ENCODE measurements around the gene FAM181A. TPM values are rescaled to one million over a fixed set of nuclear protein-coding genes. Genes with fewer than 3 reads are reported as not detected.

FAM181A gene
- total RNA-seq, 1 experiment from 2014 or later = not detected

DNA sequence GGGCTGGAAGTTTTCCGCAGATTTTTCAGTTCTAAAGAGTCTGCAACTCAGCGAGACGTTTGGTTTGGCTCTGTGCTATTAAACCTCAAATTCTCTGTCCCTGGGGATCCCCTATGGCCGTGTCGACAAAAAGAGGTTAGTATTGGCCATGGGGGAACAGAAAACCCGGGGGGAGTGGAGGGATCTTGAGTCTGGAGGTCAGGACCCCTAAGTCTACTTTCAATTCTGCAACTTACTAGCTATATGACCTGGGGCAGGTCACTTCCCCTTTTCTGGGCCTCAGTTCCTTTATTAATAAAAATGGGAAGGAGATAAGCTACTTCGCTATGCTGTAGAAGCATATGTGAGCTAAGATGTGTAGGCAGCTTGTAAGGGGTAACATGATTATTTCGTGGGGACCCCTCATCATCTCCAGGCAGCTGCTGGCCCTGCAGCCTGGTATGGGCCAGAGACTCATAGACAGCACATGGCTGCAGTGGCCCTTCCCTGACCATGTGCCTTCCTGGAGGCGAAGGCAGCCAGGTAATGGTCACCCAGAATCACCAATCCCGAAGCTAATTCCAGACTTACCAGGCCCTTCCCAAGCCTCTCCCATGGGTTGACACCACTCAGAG lies 40.6 kb downstream of the FAM181A start:
- Histone ChIP-seq H3K9ac (ENCODE audit: low read length) (no peak overlapping the region), H4K20me1 (ENCODE audit: low read length) (no peaks in the 10 kb centered on the region), H3K4me1 (ENCODE audit: insufficient read depth, low read length) (peaks cover 4% of the 10 kb centered on the region; the same call in 1 of the 2 replicates), H3K4me3 (ENCODE audit: low read length) (no peak overlapping the region), H3K9me2 (replicated peaks; ENCODE audit: low read length) (no peaks in the 10 kb centered on the region), H3K79me2 (ENCODE audit: low read length) (no peaks in the 10 kb centered on the region), H3K27me3 (ENCODE audit: low read length) (no peaks in the 10 kb centered on the region), H3K9me3 (ENCODE audit: low read length) (no peaks in the 10 kb centered on the region), H3K36me3 (ENCODE audit: low read depth, low read length) (no peaks in the 10 kb centered on the region), H3K27ac (ENCODE audit: low read length) (no peak overlapping the region), H3K4me2 (ENCODE audit: low read length) (no peak overlapping the region), H2AFZ (ENCODE audit: low read length) (no peak overlapping the region), H3F3A (ENCODE audit: low read length, unreplicated experiment) (no peaks in the 10 kb centered on the region)
- intact Hi-C loops (cut with micrococcal nuclease) = no loop called here
- TF ChIP-seq, protein P1, sequence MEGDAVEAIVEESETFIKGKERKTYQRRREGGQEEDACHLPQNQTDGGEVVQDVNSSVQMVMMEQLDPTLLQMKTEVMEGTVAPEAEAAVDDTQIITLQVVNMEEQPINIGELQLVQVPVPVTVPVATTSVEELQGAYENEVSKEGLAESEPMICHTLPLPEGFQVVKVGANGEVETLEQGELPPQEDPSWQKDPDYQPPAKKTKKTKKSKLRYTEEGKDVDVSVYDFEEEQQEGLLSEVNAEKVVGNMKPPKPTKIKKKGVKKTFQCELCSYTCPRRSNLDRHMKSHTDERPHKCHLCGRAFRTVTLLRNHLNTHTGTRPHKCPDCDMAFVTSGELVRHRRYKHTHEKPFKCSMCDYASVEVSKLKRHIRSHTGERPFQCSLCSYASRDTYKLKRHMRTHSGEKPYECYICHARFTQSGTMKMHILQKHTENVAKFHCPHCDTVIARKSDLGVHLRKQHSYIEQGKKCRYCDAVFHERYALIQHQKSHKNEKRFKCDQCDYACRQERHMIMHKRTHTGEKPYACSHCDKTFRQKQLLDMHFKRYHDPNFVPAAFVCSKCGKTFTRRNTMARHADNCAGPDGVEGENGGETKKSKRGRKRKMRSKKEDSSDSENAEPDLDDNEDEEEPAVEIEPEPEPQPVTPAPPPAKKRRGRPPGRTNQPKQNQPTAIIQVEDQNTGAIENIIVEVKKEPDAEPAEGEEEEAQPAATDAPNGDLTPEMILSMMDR (conservative IDR thresholded peaks at IDR 0.05; ENCODE audit: low read depth, low read length) = no peak
- no peak for TF ChIP-seq EZH2 (IDR thresholded peaks at IDR 0.05; ENCODE audit: low read length, unreplicated experiment)
- TF ChIP-seq EZH2phosphoT487 (IDR thresholded peaks at IDR 0.05; ENCODE audit: borderline replicate concordance, low read length) = no peak
- CTCF ChIA-PET = no interaction called here
- ATAC-seq (no peak), DNase-seq (no peak)
- no TSS peak for BruUV-seq (replicated peaks)
- POLR2A ChIA-PET (ENCODE audit: unreplicated experiment) = no interaction called here

DNA sequence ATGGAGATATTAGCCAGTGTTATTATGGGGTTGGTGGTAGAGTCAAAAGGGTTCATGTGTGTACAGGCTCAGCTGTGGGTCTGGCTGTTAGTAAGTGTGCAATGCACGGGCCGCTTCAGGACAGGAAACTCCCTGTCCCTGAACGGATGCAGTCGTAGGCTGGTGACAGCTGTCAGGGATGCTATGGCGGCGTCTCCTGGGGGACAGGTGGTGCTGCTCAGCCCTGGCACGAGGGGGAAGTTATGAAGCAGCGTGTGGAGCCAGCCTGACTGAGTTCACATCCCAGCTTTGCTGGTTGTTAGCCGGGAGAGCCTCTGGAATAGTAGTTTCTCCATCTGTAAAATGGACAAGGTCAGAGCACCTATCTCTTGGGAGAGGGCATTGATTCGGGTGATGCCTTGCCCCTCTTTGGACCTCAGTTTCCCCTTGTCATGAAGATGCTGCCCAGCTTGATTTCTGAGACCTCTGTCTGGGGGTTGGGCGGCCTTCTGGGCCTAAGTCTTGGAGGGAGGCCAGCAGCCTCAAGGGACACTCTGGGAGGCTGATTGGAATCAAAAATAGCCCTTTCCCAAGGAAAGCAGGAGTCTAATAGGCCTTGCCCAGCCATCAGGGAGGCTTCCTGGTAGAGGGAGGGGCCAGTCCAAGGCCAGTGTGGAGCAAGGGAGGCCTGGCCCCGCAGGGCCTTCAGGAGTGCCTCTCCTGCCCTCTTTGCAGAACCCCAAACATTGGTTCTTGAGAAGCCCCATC lies 42.1 kb downstream of the FAM181A start:
- H3K4me1 ChIP-seq (ENCODE audit: insufficient read depth, low read length) = peaks cover 4% of the 10 kb centered on the region; the same call in 1 of the 2 replicates
- POLR2A ChIA-PET (ENCODE audit: unreplicated experiment) = no interaction called here
- no peaks in the 10 kb centered on the region for H3K9me2 ChIP-seq (replicated peaks; ENCODE audit: low read length)
- H3K4me2 ChIP-seq (ENCODE audit: low read length) = no peak overlapping the region
- H3F3A ChIP-seq (ENCODE audit: low read length, unreplicated experiment) = no peaks in the 10 kb centered on the region
- H3K9ac ChIP-seq (ENCODE audit: low read length) = no peak overlapping the region
- TF ChIP-seq EZH2 (IDR thresholded peaks at IDR 0.05; ENCODE audit: low read length, unreplicated experiment) (no peak), EZH2phosphoT487 (IDR thresholded peaks at IDR 0.05; ENCODE audit: borderline replicate concordance, low read length) (no peak)
- TF ChIP-seq, protein P1 (conservative IDR thresholded peaks at IDR 0.05; ENCODE audit: low read depth, low read length) = no peak
- no peak overlapping the region for H2AFZ ChIP-seq (ENCODE audit: low read length)
- DNase-seq (no peak), ATAC-seq (no peak)
- H3K9me3 ChIP-seq (ENCODE audit: low read length) = no peaks in the 10 kb centered on the region
- no peaks in the 10 kb centered on the region for H4K20me1 ChIP-seq (ENCODE audit: low read length)
- H3K4me3 ChIP-seq (ENCODE audit: low read length) = no peak overlapping the region
- intact Hi-C loops (cut with micrococcal nuclease) = no loop called here
- CTCF ChIA-PET = no interaction called here
- H3K27ac ChIP-seq (ENCODE audit: low read length) = no peak overlapping the region
- no TSS peak for BruUV-seq (replicated peaks)
- H3K36me3 ChIP-seq (ENCODE audit: low read depth, low read length) = no peaks in the 10 kb centered on the region
- no peaks in the 10 kb centered on the region for H3K27me3 ChIP-seq (ENCODE audit: low read length)
- no peaks in the 10 kb centered on the region for H3K79me2 ChIP-seq (ENCODE audit: low read length)

DNA sequence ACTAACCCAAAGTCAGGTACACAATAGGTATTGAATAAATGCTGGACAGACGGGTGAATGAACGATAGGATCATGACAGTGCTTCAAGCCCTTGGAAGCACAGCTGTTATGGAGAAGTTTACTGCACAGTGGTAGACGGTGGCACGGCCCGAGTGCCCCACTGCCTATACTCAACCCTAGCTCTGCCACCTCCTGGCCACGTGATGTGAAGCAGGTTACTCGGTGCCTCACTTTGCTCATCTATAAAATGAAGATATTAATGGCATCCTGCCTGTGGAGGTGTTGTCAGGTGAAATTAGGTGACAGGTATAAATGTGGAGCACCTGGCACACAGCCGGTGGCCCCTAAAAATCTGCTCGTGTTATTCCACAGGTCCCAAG lies 43.4 kb downstream of the FAM181A start:
- no peaks in the 10 kb centered on the region for H4K20me1 ChIP-seq (ENCODE audit: low read length)
- intact Hi-C loops (cut with micrococcal nuclease) = loop anchor here (1.0 kb wide), 1 partner anchor 29 kb away; no protein-coding TSS in a partner anchor

More for the DNA sequence above, 43.4 kb downstream of the FAM181A start:
- no peaks in the 10 kb centered on the region for H3K79me2 ChIP-seq (ENCODE audit: low read length)
- no peaks in the 10 kb centered on the region for H3F3A ChIP-seq (ENCODE audit: low read length, unreplicated experiment)
- H2AFZ ChIP-seq (ENCODE audit: low read length) = peak overlapping the region; percentile 54
- H3K9me3 ChIP-seq (ENCODE audit: low read length) = no peaks in the 10 kb centered on the region
- no peak overlapping the region for H3K9ac ChIP-seq (ENCODE audit: low read length)
- peaks cover 3% of the 10 kb centered on the region; the same call in 1 of the 2 replicates for H3K4me1 ChIP-seq (ENCODE audit: insufficient read depth, low read length)
- POLR2A ChIA-PET (ENCODE audit: unreplicated experiment) = no interaction called here
- no peaks in the 10 kb centered on the region for H3K9me2 ChIP-seq (replicated peaks; ENCODE audit: low read length)
- peak; percentile 46 for DNase-seq
- H3K27ac ChIP-seq (ENCODE audit: low read length) = no peak overlapping the region
- H3K4me2 ChIP-seq (ENCODE audit: low read length) = peak overlapping the region; percentile 68
- H3K4me3 ChIP-seq (ENCODE audit: low read length) = peak overlapping the region; percentile 41; the same call in 1 of the 2 replicates
- peak; percentile 92 for ATAC-seq
- CTCF ChIA-PET = interaction anchor here (1.4 kb wide), 1 partner anchor 31 kb away, joined by 15 read pairs; no protein-coding TSS in a partner anchor
- no peak for TF ChIP-seq EZH2 (IDR thresholded peaks at IDR 0.05; ENCODE audit: low read length, unreplicated experiment)
- TF ChIP-seq, protein P1 (conservative IDR thresholded peaks at IDR 0.05; ENCODE audit: low read depth, low read length) = peak; percentile 69
- TF ChIP-seq EZH2phosphoT487 (IDR thresholded peaks at IDR 0.05; ENCODE audit: borderline replicate concordance, low read length) = no peak
- no peaks in the 10 kb centered on the region for H3K27me3 ChIP-seq (ENCODE audit: low read length)
- no TSS peak for BruUV-seq (replicated peaks)
- no peaks in the 10 kb centered on the region for H3K36me3 ChIP-seq (ENCODE audit: low read depth, low read length)
